ENCODE data around the gene SPSB4.
A peak's percentile ranks its signal among the peaks of the same experiment; 100 is the strongest.

Gene SPSB4

DNA sequence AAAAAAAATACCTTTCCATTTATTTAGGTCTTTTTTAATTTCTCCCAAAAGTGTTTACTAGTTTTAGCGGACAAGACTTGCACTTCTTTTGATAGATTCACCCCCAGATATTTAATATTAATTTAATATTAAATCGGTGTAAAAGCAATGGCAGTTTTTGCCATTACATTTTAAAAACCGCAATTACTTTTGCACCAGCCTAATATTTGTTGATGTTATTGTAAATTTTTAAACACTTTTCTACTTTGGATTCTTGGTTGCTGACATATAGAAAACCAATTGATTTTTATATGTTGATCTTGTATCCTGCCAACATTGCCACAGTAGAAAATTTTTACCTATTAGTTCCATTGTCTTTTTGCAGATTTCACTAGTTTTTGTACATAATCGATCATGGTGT is 116.5 kb downstream of the SPSB4 start:
- no peak for DNase-seq

- DNase-seq: no peak
These were observed 119.6 kb downstream of the SPSB4 start for GRCh38 chr3:141170678-141171295.

- DNase-seq: no peak
These were observed 123.5 kb downstream of the SPSB4 start for GRCh38 chr3:141174674-141175073.

DNA sequence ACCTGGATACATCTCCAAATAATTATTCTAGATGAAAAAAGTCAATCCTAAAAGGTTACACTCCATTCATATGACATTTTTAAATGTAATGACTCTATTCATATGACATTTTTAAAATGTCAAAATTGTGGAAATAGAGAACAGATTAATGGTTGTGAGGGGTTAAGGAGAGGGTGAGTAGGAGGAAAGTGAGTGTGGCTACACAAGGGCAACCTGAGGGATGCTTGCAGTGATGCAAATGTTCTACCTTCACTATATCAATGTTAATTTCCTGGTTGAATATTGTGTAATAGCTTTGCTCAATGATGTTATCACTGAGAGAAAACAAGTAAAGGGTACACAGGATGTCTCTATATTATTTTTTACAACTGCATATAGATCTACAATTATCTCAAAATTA is 125.6 kb downstream of the SPSB4 start:
- DNase-seq: peak in 1 of 2 experiments; percentile 13

DNA sequence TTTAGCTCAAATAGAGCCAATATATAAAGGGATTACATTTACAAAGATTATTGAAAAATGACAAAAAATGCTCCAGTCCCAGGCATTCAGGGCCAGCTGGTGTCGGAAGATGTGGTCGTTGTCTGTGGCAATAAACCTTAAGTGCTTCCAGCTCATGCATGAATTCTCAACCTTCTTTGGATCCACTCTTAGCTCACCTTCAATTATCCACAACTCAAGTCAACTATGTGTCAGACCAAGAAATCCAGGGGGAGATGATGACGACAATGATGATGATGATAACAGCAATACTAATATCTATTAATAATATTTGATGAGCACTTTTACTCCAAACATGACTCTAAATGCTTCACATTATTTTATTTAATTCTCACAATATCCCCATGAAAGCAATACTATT is 126.9 kb downstream of the SPSB4 start:
- DNase-seq: no peak

- DNase-seq: no peak
These were observed 127.4 kb downstream of the SPSB4 start for GRCh38 chr3:141178551-141178950.

DNA sequence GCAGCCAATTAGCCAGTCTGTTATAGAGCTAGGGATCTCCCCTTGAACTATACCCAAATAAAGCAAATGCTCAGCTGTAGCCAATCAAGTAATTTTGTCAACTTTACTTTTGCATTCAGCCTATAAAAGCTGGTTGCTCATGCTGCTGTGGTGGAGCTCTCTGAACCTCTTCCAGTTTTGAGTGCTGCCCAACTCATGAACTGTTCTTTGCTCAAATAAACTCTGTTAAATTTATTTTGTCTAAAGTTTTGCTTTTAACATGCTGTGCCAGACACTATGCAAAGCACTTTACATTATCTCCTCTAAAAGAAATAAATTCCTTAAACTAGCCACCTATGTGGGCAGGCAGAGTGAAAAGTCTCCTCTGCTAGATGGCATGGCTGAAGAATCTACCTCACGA is 128.8 kb downstream of the SPSB4 start:
- no peak for DNase-seq

GRCh38 chr3:141181196-141181595 is 130.0 kb downstream of the SPSB4 start:
- no peak for DNase-seq

DNA sequence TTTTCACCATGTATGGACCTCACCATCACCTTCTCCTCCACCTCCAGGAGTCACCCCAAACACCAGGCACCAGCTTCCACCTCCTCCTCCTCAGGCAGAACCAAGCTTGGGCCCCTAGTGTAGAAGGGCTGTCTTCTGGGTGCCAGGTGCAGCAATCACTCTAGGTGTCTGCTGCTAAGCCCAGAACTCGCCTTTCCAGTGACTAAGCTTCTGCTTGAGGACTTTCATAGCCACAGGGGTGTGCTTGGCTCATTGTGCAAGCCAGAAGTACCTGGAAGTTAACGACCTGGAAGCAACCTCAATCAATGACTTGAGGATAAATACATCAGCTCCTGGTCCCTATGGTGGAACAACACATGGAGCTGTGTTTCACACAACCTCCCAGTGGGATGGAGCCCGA is 130.7 kb downstream of the SPSB4 start:
- no peak for DNase-seq

- no peak for DNase-seq
These were observed 132.5 kb downstream of the SPSB4 start for GRCh38 chr3:141183606-141184005.

DNA sequence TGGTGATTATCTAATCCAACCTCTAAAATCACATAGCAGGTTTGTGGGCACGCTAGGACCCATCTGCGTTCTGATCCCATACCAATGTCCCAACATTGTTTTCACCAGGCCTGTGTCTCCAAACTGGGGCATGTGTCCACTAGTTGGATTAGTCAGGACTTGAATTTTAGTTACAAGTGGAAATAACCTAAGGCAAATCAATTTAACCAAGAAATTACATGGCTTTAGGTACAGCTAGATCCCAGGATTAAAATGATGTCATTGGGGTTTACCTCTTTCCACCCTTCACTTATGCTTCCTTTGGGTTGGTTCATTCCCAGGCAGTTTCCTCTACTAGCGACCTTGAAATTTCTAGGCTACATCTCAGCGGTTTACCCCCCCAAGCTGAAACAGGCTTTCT is 133.3 kb downstream of the SPSB4 start:
- DNase-seq: no peak

- no peak for DNase-seq
These were observed 140.1 kb downstream of the SPSB4 start for GRCh38 chr3:141191097-141191749.

DNA sequence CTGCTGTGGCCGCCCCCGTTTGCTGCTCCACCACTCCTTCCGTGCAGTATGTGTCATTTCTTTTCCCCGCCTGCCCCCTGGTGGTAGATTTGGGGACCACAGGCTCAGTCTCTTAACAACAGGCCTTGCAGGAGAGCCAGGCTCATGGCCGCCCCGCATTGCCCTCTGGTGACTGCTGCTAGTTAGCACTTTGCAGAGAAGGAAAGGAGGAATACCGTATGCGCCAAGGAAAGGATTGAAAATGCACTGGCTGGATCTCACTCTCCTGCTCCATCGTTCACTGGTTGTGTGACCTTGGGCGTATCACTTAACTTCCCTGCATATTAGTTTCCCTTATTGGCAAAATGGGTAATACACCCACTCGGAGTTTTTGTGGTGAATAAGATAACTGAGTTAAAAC is 141.2 kb downstream of the SPSB4 start:
- DNase-seq: peak; percentile 91 to 96

- no peak for DNase-seq
These were observed 142.1 kb downstream of the SPSB4 start for GRCh38 chr3:141193066-141193830.

Data from NCI-H526 (cell line).